Measurements from ENCODE around the gene MUC5B.
A peak's percentile ranks its signal among the peaks of the same experiment; 100 is the strongest.

The MUC5B gene

GRCh38 chr11:1221848-1222311 is 986 bp upstream of the MUC5B start:
- peak; percentile 37 for DNase-seq (ENCODE audit: low spot score)

DNA sequence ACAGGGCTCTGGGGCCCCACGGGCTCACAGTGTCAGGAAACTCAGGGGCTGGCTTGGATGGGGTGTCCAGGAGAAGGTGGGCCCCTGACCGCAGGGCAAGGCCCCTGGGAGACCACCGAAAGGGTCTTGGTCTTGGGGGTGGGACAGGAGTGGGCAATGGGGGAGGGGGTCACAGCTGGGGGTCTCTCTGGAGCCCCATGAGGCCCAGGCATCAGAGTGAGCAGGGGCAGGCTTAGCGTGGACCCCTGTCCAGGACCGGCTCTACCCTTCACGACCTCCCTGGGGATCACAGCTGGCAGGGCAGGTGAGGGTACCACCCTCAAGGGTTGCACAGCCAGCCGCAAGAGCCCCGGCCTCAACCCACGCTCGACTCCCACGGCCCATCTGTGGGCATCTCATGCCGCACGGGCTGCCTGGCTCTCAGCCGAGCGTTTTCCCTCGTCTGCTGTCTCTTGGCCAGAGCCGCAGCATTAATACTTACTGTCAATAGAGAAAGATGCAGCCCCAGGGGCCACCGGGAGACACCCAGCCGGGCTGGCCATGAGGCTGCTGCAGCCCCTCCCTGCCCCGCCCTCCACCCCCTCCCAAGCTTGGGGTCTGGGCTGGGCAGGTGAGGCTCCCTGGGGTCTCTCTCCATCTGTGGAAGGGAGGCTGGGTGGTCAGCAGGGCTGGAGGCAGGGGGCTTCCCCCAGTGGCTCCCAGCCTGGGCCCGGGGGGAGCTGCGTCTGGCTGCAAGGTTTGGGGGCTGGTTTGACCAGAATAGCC is 662 bp downstream of the MUC5B start:
- DNase-seq (ENCODE audit: low spot score), result no peak

- no peak for DNase-seq (ENCODE audit: low spot score)
Observed at GRCh38 chr11:1224111-1224490, 1.2 kb downstream of the MUC5B start.

GRCh38 chr11:1224491-1225385 is 1.9 kb downstream of the MUC5B start:
- DNase-seq (ENCODE audit: low spot score), result peak; percentile 74

DNA sequence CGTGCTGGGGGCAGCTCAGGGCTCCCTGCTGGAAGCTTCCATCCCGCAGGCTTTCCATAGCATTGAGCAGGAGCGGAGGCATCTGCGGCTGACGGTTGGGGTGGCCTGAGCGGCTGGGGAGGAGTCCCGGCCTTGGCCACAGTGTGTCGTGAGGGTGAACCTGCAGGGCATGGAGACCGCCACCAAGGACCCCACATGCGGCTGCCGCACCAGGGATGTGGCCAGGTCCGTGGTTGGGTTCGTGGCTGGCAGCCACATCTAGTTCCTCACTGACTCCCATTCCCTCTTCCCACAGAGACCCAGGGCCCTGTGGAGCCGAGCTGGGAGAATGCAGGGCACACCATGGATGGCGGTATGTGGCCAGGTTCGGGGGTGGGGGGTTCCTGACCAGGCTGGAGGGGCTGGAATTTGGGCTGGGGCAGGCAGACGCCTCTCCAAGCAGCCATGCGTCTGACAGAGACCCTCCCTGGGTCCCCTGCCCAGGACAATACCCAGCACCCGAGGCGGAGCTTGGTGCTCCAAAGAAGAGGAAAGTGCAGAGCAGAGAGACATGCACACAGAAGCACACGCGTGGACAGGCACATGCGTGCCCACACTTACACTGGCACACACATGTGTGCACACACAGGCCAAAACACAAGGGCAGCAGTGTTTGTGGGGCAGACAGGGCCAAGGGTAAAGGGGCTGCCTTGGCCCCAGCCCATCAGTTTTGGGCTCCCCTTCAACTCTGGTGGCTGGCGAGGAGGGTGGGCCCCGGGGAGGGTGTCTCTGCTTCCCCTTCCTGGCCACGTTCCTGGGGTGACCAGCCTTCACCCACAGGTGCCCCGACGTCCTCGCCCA is 2.7 kb downstream of the MUC5B start:
- no peak for DNase-seq (ENCODE audit: low spot score)

GRCh38 chr11:1226226-1226985 is 3.5 kb downstream of the MUC5B start:
- peak; percentile 69 for DNase-seq (ENCODE audit: low spot score)

- peak; percentile 62 for DNase-seq (ENCODE audit: low spot score)
Observed at GRCh38 chr11:1226986-1227550, 4.2 kb downstream of the MUC5B start.

GRCh38 chr11:1227551-1228100 is 4.8 kb downstream of the MUC5B start:
- DNase-seq (ENCODE audit: low spot score), result peak; percentile 42

DNA sequence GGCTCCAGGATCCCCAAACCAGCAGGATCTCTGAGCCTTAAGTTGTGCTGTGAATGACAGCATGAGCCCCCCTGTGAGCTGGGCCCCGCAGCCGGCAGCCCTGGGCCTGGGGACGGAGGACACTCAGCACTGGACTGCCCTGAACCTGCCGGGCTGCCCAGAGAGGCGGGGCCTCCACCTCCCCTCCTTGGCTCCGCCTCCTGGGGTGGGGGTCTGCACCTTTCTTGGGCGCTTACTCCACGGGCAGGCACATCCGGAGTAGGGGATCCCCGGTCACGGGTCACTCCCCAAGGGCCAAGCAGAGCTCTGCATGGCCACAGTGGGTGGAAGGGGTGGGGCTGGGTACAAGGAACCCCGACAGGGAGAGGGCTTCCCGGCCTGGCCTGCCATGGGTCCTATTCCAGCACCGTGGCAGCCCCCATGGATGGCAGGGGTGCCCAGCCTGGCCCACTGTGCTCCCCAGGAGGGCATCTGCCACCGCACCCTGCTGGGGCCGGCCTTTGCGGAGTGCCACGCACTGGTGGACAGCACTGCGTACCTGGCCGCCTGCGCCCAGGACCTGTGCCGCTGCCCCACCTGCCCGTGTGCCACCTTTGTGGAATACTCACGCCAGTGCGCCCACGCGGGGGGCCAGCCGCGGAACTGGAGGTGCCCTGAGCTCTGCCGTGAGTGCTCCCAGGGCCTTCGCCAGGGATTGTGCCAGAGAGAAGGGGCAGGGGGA is 5.4 kb downstream of the MUC5B start:
- peak; percentile 39 for DNase-seq (ENCODE audit: low spot score)

DNA sequence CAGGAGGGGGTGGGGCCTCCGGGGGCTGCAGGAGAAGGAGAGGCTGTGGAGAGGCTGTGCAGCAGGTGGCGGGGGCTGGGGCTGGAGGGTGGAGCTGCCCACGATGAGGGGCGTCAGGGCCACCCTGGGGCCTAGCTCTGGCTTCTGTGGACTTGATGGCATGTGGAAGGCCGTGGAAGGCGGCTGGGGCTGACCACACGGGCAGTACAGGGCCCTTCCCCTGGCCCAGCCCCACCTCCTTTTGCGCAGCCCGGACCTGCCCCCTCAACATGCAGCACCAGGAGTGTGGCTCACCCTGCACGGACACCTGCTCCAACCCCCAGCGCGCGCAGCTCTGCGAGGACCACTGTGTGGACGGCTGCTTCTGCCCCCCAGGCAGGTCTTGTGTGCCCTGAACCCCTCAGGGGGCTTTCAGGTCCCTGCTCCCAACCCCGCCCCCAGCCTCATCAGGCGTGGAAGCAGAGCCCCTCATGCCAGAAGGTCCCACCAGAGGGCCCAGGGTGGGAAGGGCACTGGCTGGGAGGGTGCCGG is 6.1 kb downstream of the MUC5B start:
- peak; percentile 42 for DNase-seq (ENCODE audit: low spot score)

GRCh38 chr11:1229471-1230120 is 6.7 kb downstream of the MUC5B start:
- peak; percentile 38 for DNase-seq (ENCODE audit: low spot score)

DNA sequence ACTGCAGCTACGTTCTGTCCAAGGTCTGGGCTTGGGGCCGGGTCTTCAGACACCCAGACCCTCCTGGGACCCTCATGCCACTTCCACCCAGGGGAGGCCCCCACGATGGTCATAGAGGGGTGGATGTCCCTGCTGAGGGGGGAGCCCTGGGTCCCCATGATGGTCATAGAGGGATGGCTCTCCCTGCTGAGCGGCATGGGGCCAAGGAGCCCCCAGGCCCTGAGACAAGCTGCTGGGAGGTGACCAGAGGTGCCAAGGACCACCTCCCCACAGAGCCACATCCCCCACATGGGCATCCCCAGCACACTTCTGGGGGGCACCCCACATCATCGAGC is 7.2 kb downstream of the MUC5B start:
- DNase-seq (ENCODE audit: low spot score), result peak; percentile 32

GRCh38 chr11:1230456-1231395 is 7.9 kb downstream of the MUC5B start:
- peak; percentile 45 for DNase-seq (ENCODE audit: low spot score)

DNA sequence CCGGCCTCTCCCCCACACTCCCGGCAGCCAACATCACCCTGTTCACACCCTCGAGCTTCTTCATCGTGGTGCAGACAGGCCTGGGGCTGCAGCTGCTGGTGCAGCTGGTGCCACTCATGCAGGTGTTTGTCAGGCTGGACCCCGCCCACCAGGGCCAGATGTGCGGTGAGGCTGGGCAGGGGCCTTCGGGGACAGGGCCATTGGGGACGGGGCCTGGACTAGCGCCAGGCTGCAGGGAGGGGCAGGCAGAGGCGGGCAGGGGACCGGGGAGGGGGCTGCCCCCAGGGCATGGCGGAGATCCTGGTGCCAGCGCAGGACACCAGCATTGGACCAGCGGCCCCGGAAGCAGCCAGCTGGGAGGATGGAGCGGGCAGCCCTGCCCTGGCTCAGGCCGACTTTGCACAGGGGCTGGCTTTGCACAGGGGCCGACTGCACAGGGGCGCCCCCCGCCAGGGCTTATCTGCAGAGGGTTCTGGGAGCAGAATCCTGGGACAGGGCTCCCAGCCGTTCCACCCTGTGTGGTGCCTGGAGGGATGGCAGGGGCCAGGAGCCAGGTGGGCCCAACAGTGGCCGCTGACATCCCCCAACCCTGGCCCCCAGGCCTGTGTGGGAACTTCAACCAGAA is 8.6 kb downstream of the MUC5B start:
- peak; percentile 43 for DNase-seq (ENCODE audit: low spot score)

DNA sequence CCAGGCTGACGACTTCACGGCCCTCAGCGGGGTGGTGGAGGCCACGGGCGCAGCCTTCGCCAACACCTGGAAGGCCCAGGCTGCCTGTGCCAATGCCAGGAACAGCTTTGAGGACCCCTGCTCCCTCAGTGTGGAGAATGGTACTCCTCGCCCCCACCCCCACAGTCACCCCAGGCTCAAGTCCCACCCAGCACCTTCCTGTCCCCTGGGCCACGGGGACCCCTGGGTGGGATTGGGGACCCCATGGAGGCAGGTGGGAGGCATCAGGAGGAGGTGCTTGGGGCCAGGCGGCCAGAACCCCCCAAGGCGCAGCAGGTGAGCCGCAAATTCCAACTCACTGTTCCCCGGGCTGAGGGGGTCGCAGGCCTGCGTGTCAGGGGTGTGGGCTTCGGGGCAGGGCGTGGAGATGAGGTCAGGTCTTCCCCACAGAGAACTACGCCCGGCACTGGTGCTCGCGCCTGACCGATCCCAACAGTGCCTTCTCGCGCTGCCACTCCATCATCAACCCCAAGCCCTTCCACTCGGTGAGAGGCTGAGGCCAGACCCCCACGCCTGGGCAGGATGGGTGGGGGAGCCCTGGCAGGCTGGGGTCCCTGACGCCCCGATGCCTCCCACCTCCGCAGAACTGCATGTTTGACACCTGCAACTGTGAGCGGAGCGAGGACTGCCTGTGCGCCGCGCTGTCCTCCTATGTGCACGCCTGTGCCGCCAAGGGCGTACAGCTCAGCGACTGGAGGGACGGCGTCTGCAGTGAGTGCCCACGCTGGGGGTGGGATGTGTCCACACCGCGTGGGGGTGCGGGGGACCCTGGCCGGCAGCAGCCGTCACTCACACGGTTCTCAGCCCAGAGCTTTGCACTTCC is 9.4 kb downstream of the MUC5B start:
- peak; percentile 45 for DNase-seq (ENCODE audit: low spot score)

- peak; percentile 42 for DNase-seq (ENCODE audit: low spot score)
Observed at GRCh38 chr11:1232883-1233321, 10.0 kb downstream of the MUC5B start.
